ENCODE data around the gene LTA4H.

GRCh38 chr12:96064271-96064670 lies 28.9 kb upstream of the LTA4H start:
- TF ChIP-seq POLR2A (IDR thresholded peaks at IDR 0.05): no peak
- TF ChIP-seq CTCF (IDR thresholded peaks at IDR 0.05): no peak
